ENCODE data around the gene AQP1. TPM values are rescaled to one million over a fixed set of nuclear protein-coding genes. Genes with fewer than 3 reads are reported as not detected.

The AQP1 gene
- total RNA-seq, 1 donor from 2014 or later = 2.5 TPM

DNA sequence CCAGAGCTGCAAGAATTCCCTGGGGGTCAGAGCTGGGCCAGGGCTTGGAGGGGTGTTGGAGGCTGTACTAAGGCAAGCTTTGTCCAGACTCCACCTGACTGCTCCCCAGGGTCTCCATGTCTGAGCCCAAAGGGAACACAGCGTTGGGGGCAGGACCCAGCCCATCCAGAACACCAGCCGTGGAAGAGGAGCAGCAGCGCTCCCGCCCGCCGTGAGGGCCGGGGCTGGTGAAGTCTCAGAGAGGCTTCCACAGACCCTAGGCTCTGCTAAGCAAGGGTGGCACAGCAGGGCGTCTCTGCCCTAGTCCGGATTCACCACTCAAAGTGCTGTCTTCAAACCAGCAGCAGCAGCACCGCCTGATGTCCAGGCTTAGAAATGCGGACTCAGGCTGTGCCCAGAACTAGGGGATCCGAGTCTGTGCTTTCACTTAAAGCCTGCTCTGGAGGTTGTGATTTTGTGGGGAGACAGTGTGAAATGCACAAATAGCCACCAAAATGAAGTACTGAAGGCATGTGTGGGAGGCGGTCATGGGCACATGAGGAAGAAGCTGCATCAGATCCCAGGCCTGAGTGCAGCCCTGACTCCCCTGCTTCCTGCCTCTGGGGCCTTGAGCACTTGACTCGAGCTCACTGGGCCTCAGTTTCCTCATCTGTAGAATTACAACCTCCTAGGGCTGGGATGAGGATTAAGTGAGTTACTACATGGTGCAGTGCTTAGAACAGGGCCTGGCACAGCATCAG lies 16.6 kb upstream of the AQP1 start:
- Histone ChIP-seq H3K27me3 (ENCODE audit: control insufficient read depth, insufficient read depth, low read length) (peaks cover 11% of the 10 kb centered on the region), H3K36me3 (ENCODE audit: control insufficient read depth, insufficient read depth, low read length) (no peaks in the 10 kb centered on the region), H3K4me3 (ENCODE audit: low read depth, low read length) (no peak overlapping the region)
- DNase-seq (ENCODE audit: low read depth) = no peak
- TF ChIP-seq CTCF (IDR thresholded peaks at IDR 0.05; ENCODE audit: insufficient read depth, low read length, poor library complexity, severe bottlenecking) = peak; percentile 16

DNA sequence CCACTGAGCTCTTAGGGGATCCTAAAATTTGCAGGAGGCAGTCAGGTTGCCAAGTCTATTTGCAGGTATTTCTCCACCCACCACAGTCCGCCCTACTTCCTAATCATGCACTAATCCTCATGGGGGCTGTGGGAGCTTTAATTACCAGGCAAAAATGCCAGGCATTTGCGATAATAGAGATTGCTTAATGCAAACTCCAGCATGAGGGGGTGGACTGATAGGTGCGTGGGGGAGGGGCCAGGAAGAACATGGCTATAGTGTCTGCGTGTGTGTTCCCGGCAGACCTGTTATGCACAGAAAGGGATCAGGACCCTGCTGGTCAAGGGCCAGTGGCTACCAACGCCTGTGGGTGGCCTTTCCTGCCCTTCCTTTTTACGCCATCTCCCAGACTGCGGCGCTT lies 15.6 kb upstream of the AQP1 start:
- TF ChIP-seq CTCF (IDR thresholded peaks at IDR 0.05; ENCODE audit: insufficient read depth, low read length, poor library complexity, severe bottlenecking) = no peak

DNA sequence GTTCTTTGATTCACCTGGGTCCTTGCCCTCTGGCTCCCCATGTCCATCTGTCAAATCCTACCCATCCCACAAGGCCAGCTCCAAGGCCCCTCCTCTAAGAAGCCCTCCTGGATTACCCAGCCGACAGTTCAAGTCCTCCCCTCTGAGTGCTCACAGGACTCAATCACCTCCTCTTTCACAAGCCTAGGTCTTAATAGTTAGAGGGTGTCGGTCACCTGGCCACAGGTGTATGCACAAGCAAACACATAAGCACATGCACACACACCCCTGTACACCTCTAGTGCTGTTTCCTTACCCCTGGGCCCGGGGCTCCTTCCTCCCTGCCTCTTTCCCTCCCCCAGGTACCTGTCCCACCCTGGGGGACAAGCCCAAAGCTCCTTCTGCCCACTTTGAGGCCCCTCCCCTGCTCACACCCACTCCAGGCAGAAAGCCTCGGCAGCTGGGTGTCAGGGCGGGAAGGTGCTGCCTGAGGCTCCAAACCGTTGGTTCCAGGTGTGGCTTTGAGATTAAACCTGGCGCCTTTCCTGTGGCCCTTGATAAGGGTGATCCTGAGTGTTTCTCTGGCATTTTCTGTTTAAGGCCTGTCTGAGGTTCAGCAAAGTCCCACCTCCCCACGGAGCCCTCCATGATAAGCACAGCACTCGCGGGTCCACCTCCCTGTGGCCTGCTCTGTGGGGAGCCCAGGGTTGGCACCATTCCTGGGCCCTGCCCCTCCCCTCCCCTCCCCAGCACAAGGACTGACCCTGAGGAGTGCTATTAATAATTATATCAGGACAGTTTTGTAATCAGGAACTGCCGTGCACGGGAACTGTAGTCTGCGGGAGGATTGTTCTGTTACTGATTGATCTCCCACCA lies 14.6 kb upstream of the AQP1 start:
- no peak overlapping the region for H3K4me3 ChIP-seq (ENCODE audit: low read depth, low read length)
- H3K27me3 ChIP-seq (ENCODE audit: control insufficient read depth, insufficient read depth, low read length) = peaks cover 11% of the 10 kb centered on the region
- TF ChIP-seq CTCF (IDR thresholded peaks at IDR 0.05; ENCODE audit: insufficient read depth, low read length, poor library complexity, severe bottlenecking) = no peak
- no peak for DNase-seq (ENCODE audit: low read depth)
- H3K36me3 ChIP-seq (ENCODE audit: control insufficient read depth, insufficient read depth, low read length) = no peaks in the 10 kb centered on the region

More for the DNA sequence above, 15.6 kb upstream of the AQP1 start:
- DNase-seq (ENCODE audit: low read depth) = no peak
- H3K36me3 ChIP-seq (ENCODE audit: control insufficient read depth, insufficient read depth, low read length) = no peaks in the 10 kb centered on the region
- H3K27me3 ChIP-seq (ENCODE audit: control insufficient read depth, insufficient read depth, low read length) = peaks cover 11% of the 10 kb centered on the region
- no peak overlapping the region for H3K4me3 ChIP-seq (ENCODE audit: low read depth, low read length)

DNA sequence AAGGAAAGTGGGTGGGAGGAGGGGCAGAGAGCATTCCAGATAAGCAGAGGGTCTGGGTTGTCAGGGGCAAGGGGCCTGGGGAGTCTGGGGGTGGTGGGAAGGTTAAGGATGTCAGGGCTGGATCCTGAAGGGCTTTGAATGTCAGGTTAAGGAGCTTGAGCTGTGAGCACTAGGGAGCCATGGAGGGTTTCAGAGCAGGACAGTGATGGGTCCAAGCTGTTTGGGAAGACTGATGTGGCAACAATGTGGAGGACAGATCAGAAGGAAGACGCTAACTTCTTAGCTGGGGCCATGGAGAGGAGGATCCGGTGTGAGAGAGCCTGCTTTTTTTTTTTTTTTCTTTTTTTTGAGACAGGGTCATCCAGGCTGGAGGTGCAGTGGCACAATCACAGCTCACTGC lies 13.9 kb upstream of the AQP1 start:
- Histone ChIP-seq H3K36me3 (ENCODE audit: control insufficient read depth, insufficient read depth, low read length) (no peaks in the 10 kb centered on the region), H3K27me3 (ENCODE audit: control insufficient read depth, insufficient read depth, low read length) (peaks cover 7% of the 10 kb centered on the region), H3K4me3 (ENCODE audit: low read depth, low read length) (no peak overlapping the region)
- no peak for TF ChIP-seq CTCF (IDR thresholded peaks at IDR 0.05; ENCODE audit: insufficient read depth, low read length, poor library complexity, severe bottlenecking)
- no peak for DNase-seq (ENCODE audit: low read depth)

GRCh38 chr7:30898411-30898810 lies 13.2 kb upstream of the AQP1 start:
- H3K36me3 ChIP-seq (ENCODE audit: control insufficient read depth, insufficient read depth, low read length) = no peaks in the 10 kb centered on the region

More at GRCh38 chr7:30898411-30898810, 13.2 kb upstream of the AQP1 start:
- no peak overlapping the region for H3K4me3 ChIP-seq (ENCODE audit: low read depth, low read length)
- peaks cover 7% of the 10 kb centered on the region for H3K27me3 ChIP-seq (ENCODE audit: control insufficient read depth, insufficient read depth, low read length)
- no peak for TF ChIP-seq CTCF (IDR thresholded peaks at IDR 0.05; ENCODE audit: insufficient read depth, low read length, poor library complexity, severe bottlenecking)
- no peak for DNase-seq (ENCODE audit: low read depth)

Measured in kidney epithelial cell (primary cell).